Panc1 (cell line): ENCODE results near the gene SLC12A8. TPM values are rescaled to one million over a fixed set of nuclear protein-coding genes. Genes with fewer than 3 reads are reported as not detected.

ENCODE experiments used
- ATAC-seq: fragments of 200-7000 bp; cut with Tn5 transposase; 2 replicates; pipeline ENCODE4 v1.9.1; 2020; ENCODE audit warnings: mild to moderate bottlenecking, moderate library complexity
- BruUV-seq: library from RNA; stranded (reverse); fragments of 400-500 nt; replicated peaks from 2 replicates; lab custom pipeline; 2021; lab: Mats Ljungman, UMichigan
- CTCF ChIA-PET: fragments of 300-600 bp; sonication (Branson Sonifier 250); formaldehyde crosslinking; loops from one replicate; lab custom pipeline; 2022; ENCODE audit warnings: antibody characterized with exemption; lab: Charles Lee
- POLR2A ChIA-PET: fragments of 300-600 bp; sonication (Branson Sonifier 250); formaldehyde crosslinking; loops from one replicate; lab custom pipeline; 2022; ENCODE audit warnings: antibody characterized with exemption; lab: Charles Lee
- DNase-seq: peaks from one replicate; pipeline ENCODE4 v3.0.0-alpha.2; 2010; ENCODE audit warnings: low read depth, low spot score
- H3K27ac ChIP-seq: 2 replicates; pipeline ENCODE4 v1.5.1; 2011; ENCODE audit warnings: mild to moderate bottlenecking, low read length, inconsistent platforms
- H3K27me3 ChIP-seq: fragments of 200-500 bp; sonication (Bioruptor generic); 2 replicates; pipeline ENCODE4 v1.6.0; 2014; ENCODE audit warnings: low read length, inconsistent platforms; ENCODE audit not compliant: control insufficient read depth, insufficient read depth
- H3K36me3 ChIP-seq: fragments of 200-500 bp; sonication (Bioruptor generic); 2 replicates; pipeline ENCODE4 v1.5.1; 2014; ENCODE audit warnings: inconsistent platforms, mild to moderate bottlenecking, low read length, moderate library complexity; ENCODE audit not compliant: control insufficient read depth, insufficient read depth
- H3K4me1 ChIP-seq: 2 replicates; pipeline ENCODE4 v1.5.1; 2011; ENCODE audit warnings: inconsistent platforms, mild to moderate bottlenecking, low read length, moderate library complexity; ENCODE audit not compliant: control insufficient read depth, insufficient read depth
- H3K4me3 ChIP-seq, 2 experiments: 2 replicates each; pipeline ENCODE4 v1.5.1; 2011 to 2012; ENCODE audit warnings: low read depth in 2 of 2, low read length in 2 of 2, mild to moderate bottlenecking in 2 of 2, inconsistent platforms in 1 of 2, moderate library complexity in 1 of 2
- H3K9me3 ChIP-seq: fragments of 200-500 bp; sonication (Bioruptor generic); 2 replicates; pipeline ENCODE4 v1.5.1; 2014; ENCODE audit warnings: low read depth, mild to moderate bottlenecking, inconsistent platforms, low read length, moderate library complexity; ENCODE audit not compliant: control insufficient read depth, insufficient read depth
- POLR2AphosphoS5 ChIP-seq: IDR thresholded peaks from 2 replicates; pipeline ENCODE4 v1.6.1; 2012; ENCODE audit warnings: mild to moderate bottlenecking, low read depth, low read length, moderate library complexity
- REST ChIP-seq, 2 experiments: IDR thresholded peaks; 2 replicates each; pipeline ENCODE4 v1.6.1; 2011 to 2012; ENCODE audit warnings: low read depth in 2 of 2, control low read depth in 1 of 2, low read length in 1 of 2, mild to moderate bottlenecking in 1 of 2, moderate library complexity in 1 of 2; ENCODE audit not compliant: insufficient read depth in 1 of 2
- SIN3A ChIP-seq: IDR thresholded peaks from 2 replicates; pipeline ENCODE4 v1.6.1; 2012; ENCODE audit warnings: low read depth, mild to moderate bottlenecking, low read length, moderate library complexity, borderline replicate concordance; ENCODE audit not compliant: insufficient read depth
- TCF7L2 ChIP-seq: IDR thresholded peaks from 2 replicates; pipeline ENCODE4 v1.6.1; 2011; ENCODE audit warnings: mild to moderate bottlenecking, low read depth, low read length, inconsistent platforms
- in situ Hi-C: cut with HindIII; loops from 2 replicates; pipeline ENCODE4 v1.10.0; 2016; ENCODE audit warnings: low sequenced_read_pairs, low pct_unique_long_range_greater_than_20kb
- intact Hi-C: fragments of 100-400 bp; cut with micrococcal nuclease; formaldehyde crosslinking; loops from one replicate; pipeline ENCODE4 v1.10.0; 2022; ENCODE audit not compliant: unreplicated experiment
- total RNA-seq: library from RNA; stranded (reverse); gene quantifications from one replicate; pipeline ENCODE4 v1.2.1, GENCODE V29; 2021; ENCODE audit not compliant: unreplicated experiment
- TF ChIP-seq, protein P1 (sequence below): fragments of 450-650 bp; IDR thresholded peaks from 2 replicates; pipeline ENCODE4 v1.5.1; 2017; ENCODE audit warnings: mild to moderate bottlenecking

SLC12A8 gene
- total RNA-seq, 1 experiment from 2014 or later = 7.0 TPM

GRCh38 chr3:125045194-125045593 lies 167.4 kb downstream of the SLC12A8 start:
- no TSS peak for BruUV-seq
- POLR2A ChIA-PET = no interaction called here

GRCh38 chr3:125043599-125044151 lies 168.9 kb downstream of the SLC12A8 start:
- in situ Hi-C loops = no loop called here
- no TSS peak for BruUV-seq
- intact Hi-C loops = no loop called here
- CTCF ChIA-PET = no interaction called here
- H3K4me1 ChIP-seq = peaks cover 71% of the 10 kb centered on the region
- H3K9me3 ChIP-seq = no peaks in the 10 kb centered on the region
- H3K27ac ChIP-seq = peak overlapping the region; percentile 66
- H3K4me3 ChIP-seq = no peak overlapping the region
- no peak for DNase-seq
- no peaks in the 10 kb centered on the region for H3K27me3 ChIP-seq
- TF ChIP-seq, protein P1, sequence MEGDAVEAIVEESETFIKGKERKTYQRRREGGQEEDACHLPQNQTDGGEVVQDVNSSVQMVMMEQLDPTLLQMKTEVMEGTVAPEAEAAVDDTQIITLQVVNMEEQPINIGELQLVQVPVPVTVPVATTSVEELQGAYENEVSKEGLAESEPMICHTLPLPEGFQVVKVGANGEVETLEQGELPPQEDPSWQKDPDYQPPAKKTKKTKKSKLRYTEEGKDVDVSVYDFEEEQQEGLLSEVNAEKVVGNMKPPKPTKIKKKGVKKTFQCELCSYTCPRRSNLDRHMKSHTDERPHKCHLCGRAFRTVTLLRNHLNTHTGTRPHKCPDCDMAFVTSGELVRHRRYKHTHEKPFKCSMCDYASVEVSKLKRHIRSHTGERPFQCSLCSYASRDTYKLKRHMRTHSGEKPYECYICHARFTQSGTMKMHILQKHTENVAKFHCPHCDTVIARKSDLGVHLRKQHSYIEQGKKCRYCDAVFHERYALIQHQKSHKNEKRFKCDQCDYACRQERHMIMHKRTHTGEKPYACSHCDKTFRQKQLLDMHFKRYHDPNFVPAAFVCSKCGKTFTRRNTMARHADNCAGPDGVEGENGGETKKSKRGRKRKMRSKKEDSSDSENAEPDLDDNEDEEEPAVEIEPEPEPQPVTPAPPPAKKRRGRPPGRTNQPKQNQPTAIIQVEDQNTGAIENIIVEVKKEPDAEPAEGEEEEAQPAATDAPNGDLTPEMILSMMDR = no peak
- TF ChIP-seq POLR2AphosphoS5 = no peak
- no peak for TF ChIP-seq TCF7L2
- TF ChIP-seq REST (IDR thresholded peaks at IDR 0.05; ENCODE audit: insufficient read depth in 1 of 2, low read depth in 2 of 2, low read length in 1 of 2) = no peak
- no peak for TF ChIP-seq SIN3A
- POLR2A ChIA-PET = no interaction called here
- H3K36me3 ChIP-seq = no peaks in the 10 kb centered on the region
- ATAC-seq = no peak

More at GRCh38 chr3:125045194-125045593, 167.4 kb downstream of the SLC12A8 start:
- ATAC-seq (no peak), DNase-seq (no peak)
- Histone ChIP-seq H3K36me3 (no peaks in the 10 kb centered on the region), H3K4me1 (peaks cover 67% of the 10 kb centered on the region), H3K27ac (peak overlapping the region; percentile 55; the same call in 1 of the 2 replicates), H3K9me3 (no peaks in the 10 kb centered on the region), H3K27me3 (no peaks in the 10 kb centered on the region), H3K4me3 (no peak overlapping the region)
- in situ Hi-C loops = no loop called here
- intact Hi-C loops = no loop called here
- TF ChIP-seq REST (IDR thresholded peaks at IDR 0.05; ENCODE audit: insufficient read depth in 1 of 2, low read depth in 2 of 2, low read length in 1 of 2) (no peak), TCF7L2 (no peak), POLR2AphosphoS5 (no peak)
- TF ChIP-seq, protein P1 = no peak
- CTCF ChIA-PET = no interaction called here
